ENCODE results near the gene JUND. TPM values are rescaled to one million over a fixed set of nuclear protein-coding genes. Genes with fewer than 3 reads are reported as not detected.

The JUND gene
- total RNA-seq, 3 donors from 2014 or later = 232 to 244 (median 242) TPM

DNA sequence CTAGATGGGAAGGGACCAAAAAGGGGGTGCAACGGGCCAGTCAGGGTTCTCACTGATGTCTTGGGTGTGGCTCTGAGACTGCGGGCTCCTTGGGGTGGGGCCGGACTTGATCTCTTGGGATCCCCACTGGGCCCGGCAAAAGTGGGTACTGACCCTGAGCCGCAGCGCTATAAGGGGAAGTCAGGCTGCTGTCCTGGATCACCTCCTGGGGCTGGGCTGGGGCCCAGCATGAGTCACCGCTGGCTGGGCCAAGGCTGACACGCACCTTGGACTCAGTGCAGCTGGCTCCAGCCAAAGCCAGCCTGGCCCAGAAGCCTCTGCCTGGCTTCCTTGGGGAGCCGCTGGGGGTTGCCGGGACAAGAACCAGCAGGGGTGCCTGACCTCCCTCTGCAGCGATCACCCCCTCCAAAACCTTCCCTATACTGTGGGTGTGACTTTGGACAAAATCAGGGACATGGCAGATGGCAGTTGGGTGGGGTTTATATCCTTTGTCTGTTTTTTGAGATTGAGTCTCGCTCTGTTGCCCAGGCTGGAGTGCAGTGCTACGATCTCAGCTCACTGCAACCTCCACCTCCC lies 6.6 kb downstream of the JUND start:
- Mint-ChIP-seq H3K4me3 (no peak overlapping the region), H3K9me3 (no peaks in the 10 kb centered on the region), H3K36me3 (ENCODE audit: insufficient read depth) (peaks cover 15% of the 10 kb centered on the region), H3K4me1 (ENCODE audit: low read depth) (peaks cover 32% of the 10 kb centered on the region), H3K27me3 (ENCODE audit: low read depth) (no peaks in the 10 kb centered on the region)
- ATAC-seq = no peak
- DNase-seq = no peak

DNA sequence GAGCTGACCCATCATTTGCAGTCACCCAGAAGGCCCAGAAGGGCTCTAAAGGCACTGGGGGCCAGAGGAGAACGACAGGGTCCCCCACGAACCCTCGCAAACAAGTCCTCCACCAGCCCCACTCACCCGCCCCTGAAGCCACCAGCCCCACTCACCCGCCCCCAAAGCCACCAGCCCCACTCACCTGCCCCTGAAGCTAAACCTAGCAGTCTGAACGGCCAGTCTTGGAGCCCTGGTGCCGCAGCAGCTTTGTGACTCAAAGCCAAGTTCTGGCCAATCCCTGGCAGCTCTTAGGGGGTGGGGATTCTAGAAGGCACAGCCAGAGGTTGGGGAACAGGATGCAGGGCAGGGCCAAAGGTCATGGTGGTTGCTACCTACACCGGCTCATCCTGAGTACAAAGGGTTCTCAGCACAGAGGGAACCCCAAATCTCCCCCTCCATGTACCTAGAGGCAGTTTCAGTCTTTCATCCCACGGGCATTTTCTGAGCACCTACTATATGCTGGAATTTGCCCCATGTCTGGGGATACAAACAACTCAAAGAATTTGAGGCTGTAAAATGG lies 7.1 kb downstream of the JUND start, which contains the start of gene IQCN:
TSS of gene IQCN (minus strand) at position 234 of the 562 bp plus-strand sequence. CDS start 4,974 bp downstream, outside the sequence.
- peak in 1 of 2 donors; percentile 16 for ATAC-seq
- H3K4me1 Mint-ChIP-seq (ENCODE audit: low read depth) = peaks cover 30% of the 10 kb centered on the region

GRCh38 chr19:18273561-18274218 lies 7.7 kb downstream of the JUND start:
- DNase-seq = no peak
- no peak for ATAC-seq
- Mint-ChIP-seq H3K4me1 (ENCODE audit: low read depth) (peaks cover 25% of the 10 kb centered on the region), H3K4me3 (no peak overlapping the region), H3K9me3 (no peaks in the 10 kb centered on the region), H3K27me3 (ENCODE audit: low read depth) (no peaks in the 10 kb centered on the region), H3K36me3 (ENCODE audit: insufficient read depth) (peaks cover 6% of the 10 kb centered on the region)

More for the DNA sequence above, 7.1 kb downstream of the JUND start, which contains the start of gene IQCN:
- Mint-ChIP-seq H3K27me3 (ENCODE audit: low read depth) (no peaks in the 10 kb centered on the region), H3K9me3 (no peaks in the 10 kb centered on the region), H3K4me3 (no peak within 1 kb of the TSS), H3K36me3 (ENCODE audit: insufficient read depth) (peaks cover 9% of the 10 kb centered on the region)
- DNase-seq = no peak

DNA sequence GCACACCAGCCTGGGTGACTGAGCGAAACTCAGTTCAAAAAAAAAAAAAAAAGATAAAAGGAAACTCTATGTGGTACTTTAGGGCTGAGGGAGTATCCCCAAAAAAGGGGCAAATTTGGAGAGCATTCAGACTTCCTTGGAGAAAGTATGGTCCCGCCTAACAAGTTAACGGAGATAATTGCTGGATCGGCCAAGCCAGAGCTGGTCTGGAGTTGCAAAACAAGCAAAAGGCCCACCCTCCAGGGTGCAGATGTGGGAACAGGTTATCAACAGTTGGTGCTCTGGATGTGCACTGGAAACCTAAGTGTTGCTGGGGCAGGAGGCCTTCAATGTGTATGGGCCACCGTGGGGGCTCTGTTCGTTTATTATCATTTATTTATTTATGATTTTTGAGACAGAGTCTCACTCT lies 10.0 kb downstream of the JUND start:
- no peak overlapping the region for H3K4me3 Mint-ChIP-seq
- H3K9me3 Mint-ChIP-seq = no peaks in the 10 kb centered on the region
- DNase-seq (no peak), ATAC-seq (no peak)
- no peaks in the 10 kb centered on the region for H3K27me3 Mint-ChIP-seq (ENCODE audit: low read depth)
- peaks cover 5% of the 10 kb centered on the region for H3K36me3 Mint-ChIP-seq (ENCODE audit: insufficient read depth)
- peaks cover 15% of the 10 kb centered on the region for H3K4me1 Mint-ChIP-seq (ENCODE audit: low read depth)

- H3K4me3 Mint-ChIP-seq = no peak overlapping the region
- no peaks in the 10 kb centered on the region for H3K27me3 Mint-ChIP-seq (ENCODE audit: low read depth)
- ATAC-seq = no peak
- H3K4me1 Mint-ChIP-seq (ENCODE audit: low read depth) = peaks cover 10% of the 10 kb centered on the region
- no peaks in the 10 kb centered on the region for H3K9me3 Mint-ChIP-seq
- peaks cover 6% of the 10 kb centered on the region for H3K36me3 Mint-ChIP-seq (ENCODE audit: insufficient read depth)
- no peak for DNase-seq
These were observed 11.1 kb downstream of the JUND start for GRCh38 chr19:18270326-18270725.

GRCh38 chr19:18269070-18269723 lies 12.2 kb downstream of the JUND start:
- no peak for ATAC-seq
- H3K4me1 Mint-ChIP-seq (ENCODE audit: low read depth) = no peaks in the 10 kb centered on the region
- H3K27me3 Mint-ChIP-seq (ENCODE audit: low read depth) = no peaks in the 10 kb centered on the region
- H3K36me3 Mint-ChIP-seq (ENCODE audit: insufficient read depth) = peaks cover 8% of the 10 kb centered on the region
- DNase-seq = no peak
- H3K4me3 Mint-ChIP-seq = no peak overlapping the region
- H3K9me3 Mint-ChIP-seq = no peaks in the 10 kb centered on the region

DNA sequence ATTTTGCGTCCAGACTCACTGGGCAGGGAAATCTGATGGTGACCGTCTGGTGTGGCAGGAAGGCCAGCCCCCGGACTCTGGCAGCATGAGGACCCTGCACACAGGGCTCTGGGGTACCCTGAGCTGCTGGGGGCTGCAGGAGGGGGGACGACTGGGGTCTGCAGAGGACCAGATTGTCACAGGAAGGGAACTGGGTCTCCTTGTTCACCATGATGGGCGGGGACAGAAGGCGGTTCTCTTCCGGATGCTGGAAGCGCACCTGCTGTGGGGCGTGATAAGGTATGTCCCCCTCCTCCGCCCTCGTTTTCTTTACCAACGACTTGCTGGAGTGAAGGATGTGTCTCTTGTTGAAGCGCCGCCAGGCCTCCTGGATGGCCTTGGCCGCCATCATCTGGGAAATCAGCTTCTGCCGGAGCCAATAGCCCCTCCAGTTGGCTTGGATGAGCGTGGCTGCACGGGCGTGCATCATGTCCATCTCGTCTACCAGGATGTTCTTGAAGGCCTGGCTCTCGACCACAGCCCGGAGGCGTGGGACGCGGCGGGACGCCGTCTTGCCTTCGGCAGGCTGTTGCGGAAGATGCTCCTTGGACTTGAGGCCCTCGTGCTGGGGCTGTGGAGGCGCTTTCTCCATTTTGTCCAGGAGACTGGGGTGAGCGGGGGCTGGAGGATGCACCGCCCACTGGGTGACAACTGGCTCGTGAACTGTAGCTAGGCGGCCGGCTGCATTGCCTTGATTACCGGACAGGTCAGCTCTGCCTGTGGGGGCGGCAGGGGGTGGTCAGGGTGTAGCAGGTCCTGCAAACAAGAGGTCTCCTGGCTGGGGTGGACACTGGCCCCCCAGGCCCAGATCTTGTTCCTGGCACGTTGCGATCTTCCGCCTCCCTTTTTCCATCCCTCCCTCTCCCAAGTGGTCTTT lies 14.4 kb downstream of the JUND start:
- ATAC-seq (no peak), DNase-seq (no peak)
- no peak overlapping the region for H3K4me3 Mint-ChIP-seq
- no peaks in the 10 kb centered on the region for H3K4me1 Mint-ChIP-seq (ENCODE audit: low read depth)
- no peaks in the 10 kb centered on the region for H3K9me3 Mint-ChIP-seq
- peaks cover 8% of the 10 kb centered on the region for H3K36me3 Mint-ChIP-seq (ENCODE audit: insufficient read depth)
- H3K27me3 Mint-ChIP-seq (ENCODE audit: low read depth) = no peaks in the 10 kb centered on the region

GRCh38 chr19:18265582-18265981 lies 15.8 kb downstream of the JUND start:
- no peak for DNase-seq
- H3K9me3 Mint-ChIP-seq = no peaks in the 10 kb centered on the region
- H3K36me3 Mint-ChIP-seq (ENCODE audit: insufficient read depth) = peaks cover 8% of the 10 kb centered on the region
- no peaks in the 10 kb centered on the region for H3K27me3 Mint-ChIP-seq (ENCODE audit: low read depth)
- ATAC-seq = no peak
- H3K4me3 Mint-ChIP-seq = no peak overlapping the region
- no peaks in the 10 kb centered on the region for H3K4me1 Mint-ChIP-seq (ENCODE audit: low read depth)

- no peak for ATAC-seq
- no peak for DNase-seq
- Mint-ChIP-seq H3K4me1 (ENCODE audit: low read depth) (no peaks in the 10 kb centered on the region), H3K27me3 (ENCODE audit: low read depth) (no peaks in the 10 kb centered on the region), H3K36me3 (ENCODE audit: insufficient read depth) (peaks cover 8% of the 10 kb centered on the region), H3K9me3 (no peaks in the 10 kb centered on the region), H3K4me3 (no peak overlapping the region)
These were observed 16.4 kb downstream of the JUND start for GRCh38 chr19:18264971-18265540.

GRCh38 chr19:18264137-18264854 lies 17.1 kb downstream of the JUND start:
- DNase-seq (no peak), ATAC-seq (no peak)
- H3K36me3 Mint-ChIP-seq (ENCODE audit: insufficient read depth) = peaks cover 8% of the 10 kb centered on the region
- H3K4me1 Mint-ChIP-seq (ENCODE audit: low read depth) = no peaks in the 10 kb centered on the region
- no peaks in the 10 kb centered on the region for H3K27me3 Mint-ChIP-seq (ENCODE audit: low read depth)
- no peak overlapping the region for H3K4me3 Mint-ChIP-seq
- no peaks in the 10 kb centered on the region for H3K9me3 Mint-ChIP-seq

- DNase-seq (no peak), ATAC-seq (no peak)
- no peaks in the 10 kb centered on the region for H3K9me3 Mint-ChIP-seq
- H3K27me3 Mint-ChIP-seq (ENCODE audit: low read depth) = no peaks in the 10 kb centered on the region
- no peak overlapping the region for H3K4me3 Mint-ChIP-seq
- no peaks in the 10 kb centered on the region for H3K4me1 Mint-ChIP-seq (ENCODE audit: low read depth)
- peaks cover 8% of the 10 kb centered on the region for H3K36me3 Mint-ChIP-seq (ENCODE audit: insufficient read depth)
These were observed 17.9 kb downstream of the JUND start for GRCh38 chr19:18263324-18264136.

DNA sequence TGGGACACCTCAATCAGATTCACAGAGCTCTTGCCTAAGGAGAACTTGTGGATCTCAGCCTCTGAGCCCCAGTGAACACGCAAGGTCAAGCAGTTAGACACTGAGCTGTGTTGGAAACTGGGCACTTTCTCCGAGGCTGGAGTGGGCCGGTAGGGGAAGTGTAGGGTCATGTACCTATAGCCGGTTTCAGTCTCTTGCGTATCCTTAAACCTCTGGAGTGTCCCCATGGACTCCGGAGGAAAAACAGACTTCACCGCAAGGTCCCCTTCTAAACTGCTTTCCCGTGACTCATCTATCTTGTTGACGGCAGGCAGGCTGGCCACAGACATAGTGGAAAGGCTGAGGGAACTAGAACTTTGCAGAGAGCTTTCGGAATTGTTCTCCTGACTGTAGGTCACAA lies 18.5 kb downstream of the JUND start:
- no peak for ATAC-seq
- H3K4me3 Mint-ChIP-seq = no peak overlapping the region
- peaks cover 3% of the 10 kb centered on the region for H3K36me3 Mint-ChIP-seq (ENCODE audit: insufficient read depth)
- no peak for DNase-seq
- H3K9me3 Mint-ChIP-seq = no peaks in the 10 kb centered on the region
- no peaks in the 10 kb centered on the region for H3K27me3 Mint-ChIP-seq (ENCODE audit: low read depth)
- H3K4me1 Mint-ChIP-seq (ENCODE audit: low read depth) = no peaks in the 10 kb centered on the region

Measured in activated T-cell treated with anti-CD3 and anti-CD28 coated beads, Interleukin-2, amount 50 U/mL, for 4 hours (primary cell).